Bronchial epithelial cell (primary cell): ENCODE results near the gene NHS. TPM values are rescaled to one million over a fixed set of nuclear protein-coding genes. Genes with fewer than 3 reads are reported as not detected.
"Not testable (repeated sequence)": the region's sequence is repeated elsewhere in the genome, so short reads cannot be mapped to it uniquely, and the experiment has no call there.

Experiments
- DNase-seq: peaks from one replicate; pipeline ENCODE4 v3.0.0-alpha.2; 2010; ENCODE audit warnings: low read depth
- FAIRE-seq: peaks from 2 replicates; lab custom pipeline; 2011; peaks lifted over from hg19 to GRCh38; lab: Jason Lieb, UNC
- H3K27me3 ChIP-seq: 2 replicates; pipeline ENCODE4 v1.5.1; 2011; ENCODE audit warnings: low read length; ENCODE audit not compliant: control insufficient read depth, insufficient read depth
- H3K36me3 ChIP-seq: 2 replicates; pipeline ENCODE4 v1.5.1; 2011; ENCODE audit warnings: low read length; ENCODE audit not compliant: control insufficient read depth, insufficient read depth
- H3K4me3 ChIP-seq: 2 replicates; pipeline ENCODE4 v1.5.1; 2011; ENCODE audit warnings: mild to moderate bottlenecking, low read depth, low read length, control low read depth
- CTCF ChIP-seq: IDR thresholded peaks from 2 replicates; pipeline ENCODE4 v1.5.1; 2011; ENCODE audit warnings: mild to moderate bottlenecking, moderate library complexity, low read length, control low read depth, inconsistent platforms; ENCODE audit not compliant: insufficient read depth, severe bottlenecking
- total RNA-seq: library from RNA; depleted of rRNA; stranded (reverse); fragments of >200 nt; gene quantifications from 2 replicates; pipeline ENCODE4 v1.2.1, GENCODE V29; 2014

Gene NHS
- total RNA-seq, 1 donor from 2014 or later, result 0.79 TPM

GRCh38 chrX:17496407-17496806, 121.4 kb downstream of the NHS start:
- DNase-seq, result peak; percentile 44
- Histone ChIP-seq H3K27me3 (no peaks in the 10 kb centered on the region), H3K36me3 (no peaks in the 10 kb centered on the region), H3K4me3 (no peak overlapping the region)
- no peak for FAIRE-seq
- TF ChIP-seq CTCF, result no peak

- no peaks in the 10 kb centered on the region for H3K36me3 ChIP-seq
- FAIRE-seq, result no peak
These were observed 122.2 kb downstream of the NHS start for GRCh38 chrX:17497193-17497592.

GRCh38 chrX:17499512-17499911, 124.5 kb downstream of the NHS start:
- H3K36me3 ChIP-seq, result no peaks in the 10 kb centered on the region
- no peaks in the 10 kb centered on the region for H3K27me3 ChIP-seq
- no peak for DNase-seq
- FAIRE-seq, result no peak
- H3K4me3 ChIP-seq, result no peak overlapping the region
- no peak for TF ChIP-seq CTCF

More at GRCh38 chrX:17497193-17497592, 122.2 kb downstream of the NHS start:
- no peaks in the 10 kb centered on the region for H3K27me3 ChIP-seq
- no peak for TF ChIP-seq CTCF
- peak; percentile 41 for DNase-seq
- H3K4me3 ChIP-seq, result no peak overlapping the region

GRCh38 chrX:17500145-17500579, 125.2 kb downstream of the NHS start:
- peak; percentile 77 for FAIRE-seq
- no peak overlapping the region for H3K4me3 ChIP-seq
- no peaks in the 10 kb centered on the region for H3K27me3 ChIP-seq
- DNase-seq, result peak; percentile 67
- TF ChIP-seq CTCF, result no peak
- H3K36me3 ChIP-seq, result no peaks in the 10 kb centered on the region

- Histone ChIP-seq H3K4me3 (no peak overlapping the region), H3K36me3 (no peaks in the 10 kb centered on the region), H3K27me3 (no peaks in the 10 kb centered on the region)
- FAIRE-seq, result no peak
- DNase-seq, result no peak
- no peak for TF ChIP-seq CTCF
These were observed 126.7 kb downstream of the NHS start for GRCh38 chrX:17501746-17502145.

GRCh38 chrX:17506352-17506751, 131.4 kb downstream of the NHS start:
- H3K4me3 ChIP-seq, H3K27me3 ChIP-seq, DNase-seq, FAIRE-seq, H3K36me3 ChIP-seq: not testable (repeated sequence)
